ENCODE measurements around the gene GDNF.
"Not testable (repeated sequence)": the region's sequence is repeated elsewhere in the genome, so short reads cannot be mapped to it uniquely, and the experiment has no call there.

GDNF gene

DNA sequence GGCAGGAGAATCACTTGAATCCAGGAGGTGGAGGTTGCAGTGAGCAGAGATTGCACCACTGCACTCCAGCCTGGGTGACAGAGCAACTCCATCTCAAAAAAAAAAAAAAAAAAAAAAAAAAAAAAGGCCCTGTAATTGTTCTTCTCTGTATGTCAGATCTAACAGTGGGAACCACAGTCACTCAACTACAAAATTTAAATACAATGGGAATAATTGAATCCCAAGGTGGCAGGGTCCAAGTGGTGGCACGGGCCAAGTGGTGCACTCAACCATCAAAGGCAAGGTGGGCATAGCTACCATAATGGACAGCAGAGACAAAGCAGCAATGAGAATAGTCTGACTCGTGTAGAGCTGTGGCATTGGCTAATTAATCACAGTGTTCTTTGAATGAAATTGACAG, 44.5 kb downstream of the GDNF start:
- not testable (repeated sequence) for H3K27me3 ChIP-seq (ENCODE audit: control insufficient read depth in 1 of 2, insufficient read depth in 2 of 2, low read length in 2 of 2)

DNA sequence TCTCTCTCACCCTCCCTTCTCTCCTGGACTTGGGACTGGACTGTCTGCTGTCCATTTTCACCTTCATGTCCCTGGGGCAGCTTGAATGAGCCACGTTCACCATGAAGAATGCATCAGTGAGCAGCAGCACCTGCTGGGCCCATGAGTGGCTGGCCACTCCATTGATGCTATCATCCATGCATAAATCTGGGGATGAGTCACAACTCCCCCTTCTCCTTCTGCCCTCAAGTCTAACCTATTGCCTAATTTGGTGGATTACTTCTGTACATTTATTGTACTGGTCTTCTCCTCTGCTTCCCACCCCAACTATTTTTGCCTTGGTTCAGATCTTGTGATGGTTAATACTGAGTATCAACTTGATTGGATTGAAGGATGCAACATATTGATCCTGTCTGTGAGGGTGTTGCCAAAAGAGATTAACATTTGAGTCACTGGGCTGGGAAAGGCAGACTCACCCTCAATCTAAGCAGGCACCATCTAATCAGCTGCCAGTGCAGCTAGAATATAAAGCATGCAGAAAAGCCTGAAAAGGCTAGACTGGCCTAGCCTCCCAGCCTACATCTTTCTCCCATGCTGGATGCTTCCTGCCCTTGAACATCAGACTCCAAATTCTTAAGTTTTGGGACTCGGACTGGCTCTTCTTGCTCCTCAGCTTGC, 46.7 kb downstream of the GDNF start:
- H3K36me3 ChIP-seq (ENCODE audit: insufficient read depth, low read length), result no peaks in the 10 kb centered on the region
- no peak overlapping the region for H3K4me3 ChIP-seq (ENCODE audit: low read depth in 1 of 2, low read length in 2 of 2)
- no peak overlapping the region for H3K9ac ChIP-seq (ENCODE audit: low read length)
- no peak overlapping the region for H3K27ac ChIP-seq (ENCODE audit: low read depth, low read length)
- H3K27me3 ChIP-seq (ENCODE audit: control insufficient read depth in 1 of 2, insufficient read depth in 2 of 2, low read length in 2 of 2), result no peaks in the 10 kb centered on the region
- H3K4me1 ChIP-seq (ENCODE audit: insufficient read depth, low read length), result no peaks in the 10 kb centered on the region
- no peaks in the 10 kb centered on the region for H3K9me3 ChIP-seq (ENCODE audit: low read length)

More for the DNA sequence above, 44.5 kb downstream of the GDNF start:
- H3K36me3 ChIP-seq (ENCODE audit: insufficient read depth, low read length); H3K4me3 ChIP-seq (ENCODE audit: low read depth in 1 of 2, low read length in 2 of 2); H3K4me1 ChIP-seq (ENCODE audit: insufficient read depth, low read length); H3K9ac ChIP-seq (ENCODE audit: low read length); H3K9me3 ChIP-seq (ENCODE audit: low read length); H3K27ac ChIP-seq (ENCODE audit: low read depth, low read length): not testable (repeated sequence)

DNA sequence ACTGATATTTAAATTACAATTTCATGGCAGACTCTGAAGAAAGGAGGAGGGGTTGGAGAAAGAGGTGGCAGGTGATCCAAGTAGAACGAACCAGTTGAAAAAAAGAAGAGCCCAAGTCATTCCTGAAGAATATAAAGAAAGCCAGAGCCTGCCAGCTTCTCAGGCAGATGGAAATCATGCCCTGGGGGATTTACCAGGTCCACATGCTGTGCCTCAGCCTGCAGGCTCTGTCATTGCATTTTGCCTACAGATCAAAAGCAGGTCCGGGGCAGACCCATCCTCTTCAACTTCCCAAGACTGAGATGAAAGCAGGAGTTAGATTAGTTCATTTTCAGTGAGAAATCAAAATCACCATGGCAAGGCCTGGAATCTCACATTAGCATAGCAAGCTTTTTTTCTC, 48.5 kb downstream of the GDNF start:
- no peak overlapping the region for H3K4me3 ChIP-seq (ENCODE audit: low read depth in 1 of 2, low read length in 2 of 2)
- no peaks in the 10 kb centered on the region for H3K27me3 ChIP-seq (ENCODE audit: control insufficient read depth in 1 of 2, insufficient read depth in 2 of 2, low read length in 2 of 2)
- no peaks in the 10 kb centered on the region for H3K4me1 ChIP-seq (ENCODE audit: insufficient read depth, low read length)
- no peaks in the 10 kb centered on the region for H3K36me3 ChIP-seq (ENCODE audit: insufficient read depth, low read length)
- H3K9me3 ChIP-seq (ENCODE audit: low read length), result no peaks in the 10 kb centered on the region
- H3K27ac ChIP-seq (ENCODE audit: low read depth, low read length), result no peak overlapping the region
- H3K9ac ChIP-seq (ENCODE audit: low read length), result no peak overlapping the region

DNA sequence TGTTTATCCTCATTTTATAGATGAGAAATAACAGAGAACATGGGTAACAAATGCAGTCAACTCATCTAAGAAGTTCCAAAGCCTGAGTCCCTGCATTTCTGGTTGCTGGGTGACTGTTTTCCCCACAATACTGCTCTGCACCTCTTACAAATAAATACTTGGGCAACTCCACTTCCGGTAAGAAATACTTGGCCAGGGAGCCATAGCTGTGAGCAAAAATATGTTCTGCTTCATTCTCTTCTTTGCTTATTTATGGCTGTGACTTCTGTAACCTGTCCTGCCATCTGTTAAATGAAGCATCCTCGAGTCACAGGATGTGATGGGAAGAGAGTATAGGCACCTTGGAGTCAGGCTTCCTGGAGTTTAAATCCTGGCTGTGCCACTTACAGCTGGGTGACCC, 49.9 kb downstream of the GDNF start:
- Histone ChIP-seq H3K9ac (ENCODE audit: low read length) (no peak overlapping the region), H3K9me3 (ENCODE audit: low read length) (no peaks in the 10 kb centered on the region)

DNA sequence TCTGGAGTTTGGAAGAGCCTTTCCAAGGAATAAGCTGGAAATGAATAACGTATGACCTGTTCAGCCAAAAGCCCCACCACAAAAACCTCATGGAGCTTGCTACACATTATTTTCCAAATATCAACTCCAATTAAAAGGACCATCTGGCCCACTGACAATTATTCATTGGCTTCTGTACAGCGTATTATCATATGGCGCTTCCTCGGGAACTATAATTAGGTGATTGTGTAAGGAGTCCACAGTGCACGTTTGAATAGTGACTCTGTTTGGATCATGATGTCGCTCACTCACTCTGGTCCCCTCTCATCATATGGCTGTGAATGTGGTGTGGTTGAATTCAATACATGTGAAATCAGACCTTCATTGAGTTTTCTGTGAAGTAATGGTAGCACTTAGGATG, 52.1 kb downstream of the GDNF start:
- Histone ChIP-seq H3K4me1 (ENCODE audit: insufficient read depth, low read length) (no peaks in the 10 kb centered on the region), H3K27me3 (ENCODE audit: control insufficient read depth in 1 of 2, insufficient read depth in 2 of 2, low read length in 2 of 2) (no peaks in the 10 kb centered on the region), H3K9me3 (ENCODE audit: low read length) (no peaks in the 10 kb centered on the region), H3K9ac (ENCODE audit: low read length) (no peak overlapping the region), H3K27ac (ENCODE audit: low read depth, low read length) (no peak overlapping the region), H3K4me3 (ENCODE audit: low read depth in 1 of 2, low read length in 2 of 2) (no peak overlapping the region), H3K36me3 (ENCODE audit: insufficient read depth, low read length) (no peaks in the 10 kb centered on the region)

More for the DNA sequence above, 49.9 kb downstream of the GDNF start:
- Histone ChIP-seq H3K27ac (ENCODE audit: low read depth, low read length) (no peak overlapping the region), H3K4me1 (ENCODE audit: insufficient read depth, low read length) (no peaks in the 10 kb centered on the region), H3K4me3 (ENCODE audit: low read depth in 1 of 2, low read length in 2 of 2) (no peak overlapping the region), H3K36me3 (ENCODE audit: insufficient read depth, low read length) (no peaks in the 10 kb centered on the region), H3K27me3 (ENCODE audit: control insufficient read depth in 1 of 2, insufficient read depth in 2 of 2, low read length in 2 of 2) (no peaks in the 10 kb centered on the region)

DNA sequence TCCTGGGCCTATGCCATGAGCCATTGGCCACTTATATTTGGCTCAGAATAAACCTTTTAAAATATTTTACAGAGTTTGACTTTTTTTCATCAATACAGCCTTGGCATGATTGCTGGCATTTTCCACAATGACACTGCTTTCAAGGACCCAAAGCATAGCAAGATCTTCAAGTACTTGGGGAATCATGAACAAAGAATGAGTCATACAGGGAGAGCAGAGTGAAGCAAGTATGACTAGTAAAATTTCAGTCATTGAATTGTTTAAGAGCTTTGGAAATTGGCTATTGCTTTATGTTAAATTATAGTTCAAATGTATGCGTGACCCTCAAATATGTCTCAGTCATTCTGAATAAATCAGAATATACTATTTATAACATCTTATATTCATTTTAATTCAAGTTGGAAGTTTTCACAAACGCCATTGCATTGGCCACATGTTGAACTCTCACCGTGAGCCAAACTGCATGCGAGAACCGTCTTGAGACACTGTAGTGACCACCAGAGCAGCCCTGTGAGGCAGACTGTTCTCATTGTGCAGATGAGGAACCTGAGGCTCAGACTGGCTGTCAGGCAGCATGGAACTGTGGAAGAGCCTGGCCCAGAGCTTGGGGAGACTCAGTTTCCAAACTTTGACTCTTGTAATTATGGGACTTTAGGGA, 52.9 kb downstream of the GDNF start:
- no peaks in the 10 kb centered on the region for H3K9me3 ChIP-seq (ENCODE audit: low read length)
- no peaks in the 10 kb centered on the region for H3K27me3 ChIP-seq (ENCODE audit: control insufficient read depth in 1 of 2, insufficient read depth in 2 of 2, low read length in 2 of 2)
- H3K4me3 ChIP-seq (ENCODE audit: low read depth in 1 of 2, low read length in 2 of 2), result no peak overlapping the region
- no peak overlapping the region for H3K9ac ChIP-seq (ENCODE audit: low read length)
- no peaks in the 10 kb centered on the region for H3K4me1 ChIP-seq (ENCODE audit: insufficient read depth, low read length)
- H3K36me3 ChIP-seq (ENCODE audit: insufficient read depth, low read length), result no peaks in the 10 kb centered on the region
- H3K27ac ChIP-seq (ENCODE audit: low read depth, low read length), result no peak overlapping the region

DNA sequence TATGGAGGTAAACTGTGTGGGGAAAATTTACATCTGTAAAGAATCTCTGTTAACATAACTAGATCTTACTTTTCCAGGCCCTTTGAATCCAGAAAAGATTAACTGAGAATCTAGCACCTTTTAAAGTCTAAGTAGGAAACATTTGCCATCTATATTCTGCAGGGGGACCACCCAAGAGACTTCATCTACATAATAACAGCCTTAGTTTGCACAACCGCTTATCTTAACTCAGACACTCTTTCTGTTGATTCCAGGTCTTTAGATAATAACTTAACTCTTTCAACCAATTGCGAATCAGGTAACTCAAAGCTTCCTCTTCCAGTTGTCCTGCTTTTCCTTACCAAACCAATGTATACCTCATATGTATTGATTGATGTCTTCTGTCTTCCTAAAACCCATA, 53.4 kb downstream of the GDNF start:
- H3K9me3 ChIP-seq (ENCODE audit: low read length), result no peaks in the 10 kb centered on the region
- H3K4me3 ChIP-seq (ENCODE audit: low read depth in 1 of 2, low read length in 2 of 2), result no peak overlapping the region
- no peak overlapping the region for H3K27ac ChIP-seq (ENCODE audit: low read depth, low read length)
- H3K9ac ChIP-seq (ENCODE audit: low read length), result no peak overlapping the region
- H3K27me3 ChIP-seq (ENCODE audit: control insufficient read depth in 1 of 2, insufficient read depth in 2 of 2, low read length in 2 of 2), result no peaks in the 10 kb centered on the region
- no peaks in the 10 kb centered on the region for H3K4me1 ChIP-seq (ENCODE audit: insufficient read depth, low read length)
- no peaks in the 10 kb centered on the region for H3K36me3 ChIP-seq (ENCODE audit: insufficient read depth, low read length)

DNA sequence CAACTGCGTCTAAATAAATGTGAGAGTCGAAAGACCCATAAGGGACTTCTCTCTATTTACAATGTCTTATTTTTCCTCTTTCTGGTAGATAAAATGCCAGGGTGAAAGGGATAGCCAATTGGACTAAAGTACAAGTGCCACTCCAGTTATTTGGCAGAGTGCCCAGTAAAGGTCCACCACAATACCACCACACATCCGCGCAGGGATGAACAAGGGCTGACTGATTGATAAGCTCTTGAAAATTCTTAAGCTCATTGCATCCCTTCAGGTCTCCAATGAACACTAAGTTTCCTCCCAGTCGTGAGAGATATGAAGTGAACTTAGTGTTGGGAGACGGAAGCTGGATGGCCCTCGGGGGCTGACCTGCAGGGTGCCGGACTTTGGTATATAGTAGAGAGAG, 58.4 kb downstream of the GDNF start:
- not testable (repeated sequence) for H3K9me3 ChIP-seq (ENCODE audit: low read length); H3K9ac ChIP-seq (ENCODE audit: low read length); H3K27ac ChIP-seq (ENCODE audit: low read depth, low read length); H3K27me3 ChIP-seq (ENCODE audit: control insufficient read depth in 1 of 2, insufficient read depth in 2 of 2, low read length in 2 of 2); H3K4me1 ChIP-seq (ENCODE audit: insufficient read depth, low read length); H3K36me3 ChIP-seq (ENCODE audit: insufficient read depth, low read length); H3K4me3 ChIP-seq (ENCODE audit: low read depth in 1 of 2, low read length in 2 of 2)

DNA sequence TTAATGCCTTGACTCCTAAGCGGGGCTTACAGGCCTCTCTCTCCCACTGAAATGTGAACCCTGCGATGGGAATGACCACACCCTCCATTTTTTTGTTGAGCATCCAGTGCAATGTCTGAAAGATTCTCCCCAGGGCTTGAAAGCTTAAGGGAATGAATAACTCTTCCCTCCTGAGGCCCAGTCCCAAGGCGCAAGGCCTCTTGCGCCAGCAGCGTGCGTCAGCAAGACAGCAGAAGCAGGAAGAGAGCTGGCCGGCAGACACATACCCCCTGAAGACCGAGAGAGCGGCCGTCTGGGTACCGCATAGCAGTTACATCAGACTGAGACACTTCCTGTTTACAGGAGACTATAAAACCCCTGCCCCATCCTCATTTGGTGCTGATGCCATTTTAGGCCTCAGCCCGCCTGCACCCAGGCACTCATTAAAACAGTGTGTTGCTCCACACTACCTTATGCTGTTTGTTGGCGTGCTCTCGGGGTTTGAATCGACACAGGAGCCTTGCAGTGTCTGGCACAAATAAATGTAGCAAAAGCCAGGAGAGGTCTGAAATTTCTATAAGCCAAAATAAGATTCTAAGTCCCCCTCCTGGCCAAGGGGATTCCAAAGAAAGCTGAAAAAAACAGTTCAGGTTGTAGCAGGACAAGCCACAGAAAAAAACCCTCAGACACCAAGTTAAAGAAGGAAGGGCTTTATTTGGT, 62.3 kb downstream of the GDNF start:
- peak overlapping the region; percentile 75 for H3K27ac ChIP-seq (ENCODE audit: low read depth, low read length)
- no peaks in the 10 kb centered on the region for H3K9me3 ChIP-seq (ENCODE audit: low read length)
- no peaks in the 10 kb centered on the region for H3K36me3 ChIP-seq (ENCODE audit: insufficient read depth, low read length)

DNA sequence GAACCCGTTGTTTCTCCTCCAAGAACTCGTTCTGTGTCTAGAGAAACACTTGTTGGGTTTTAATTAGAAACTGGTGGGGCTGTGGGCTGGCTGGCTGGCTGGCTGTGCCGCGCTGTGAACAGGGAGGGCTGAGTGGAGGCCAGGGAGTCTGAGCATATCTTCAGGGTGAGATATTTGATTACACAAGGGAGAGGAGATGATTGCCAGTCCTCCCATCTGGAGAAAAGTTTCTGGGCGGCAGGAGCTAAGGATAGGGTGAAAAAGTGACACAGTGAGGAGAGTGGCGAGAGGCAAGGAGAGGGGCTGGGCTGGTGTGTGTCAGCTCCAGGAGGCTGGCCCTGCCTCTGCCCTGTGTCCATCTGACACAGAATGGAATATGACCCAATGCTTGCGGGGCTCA, 63.0 kb downstream of the GDNF start:
- Histone ChIP-seq H3K27me3 (ENCODE audit: control insufficient read depth in 1 of 2, insufficient read depth in 2 of 2, low read length in 2 of 2) (no peaks in the 10 kb centered on the region), H3K4me3 (ENCODE audit: low read depth in 1 of 2, low read length in 2 of 2) (no peak overlapping the region), H3K4me1 (ENCODE audit: insufficient read depth, low read length) (peaks cover 17% of the 10 kb centered on the region), H3K36me3 (ENCODE audit: insufficient read depth, low read length) (no peaks in the 10 kb centered on the region), H3K9ac (ENCODE audit: low read length) (no peak overlapping the region), H3K27ac (ENCODE audit: low read depth, low read length) (peak overlapping the region; percentile 75), H3K9me3 (ENCODE audit: low read length) (no peaks in the 10 kb centered on the region)

More for the DNA sequence above, 62.3 kb downstream of the GDNF start:
- H3K27me3 ChIP-seq (ENCODE audit: control insufficient read depth in 1 of 2, insufficient read depth in 2 of 2, low read length in 2 of 2), result no peaks in the 10 kb centered on the region
- H3K4me1 ChIP-seq (ENCODE audit: insufficient read depth, low read length), result peaks cover 12% of the 10 kb centered on the region
- H3K9ac ChIP-seq (ENCODE audit: low read length), result no peak overlapping the region
- H3K4me3 ChIP-seq (ENCODE audit: low read depth in 1 of 2, low read length in 2 of 2), result no peak overlapping the region

DNA sequence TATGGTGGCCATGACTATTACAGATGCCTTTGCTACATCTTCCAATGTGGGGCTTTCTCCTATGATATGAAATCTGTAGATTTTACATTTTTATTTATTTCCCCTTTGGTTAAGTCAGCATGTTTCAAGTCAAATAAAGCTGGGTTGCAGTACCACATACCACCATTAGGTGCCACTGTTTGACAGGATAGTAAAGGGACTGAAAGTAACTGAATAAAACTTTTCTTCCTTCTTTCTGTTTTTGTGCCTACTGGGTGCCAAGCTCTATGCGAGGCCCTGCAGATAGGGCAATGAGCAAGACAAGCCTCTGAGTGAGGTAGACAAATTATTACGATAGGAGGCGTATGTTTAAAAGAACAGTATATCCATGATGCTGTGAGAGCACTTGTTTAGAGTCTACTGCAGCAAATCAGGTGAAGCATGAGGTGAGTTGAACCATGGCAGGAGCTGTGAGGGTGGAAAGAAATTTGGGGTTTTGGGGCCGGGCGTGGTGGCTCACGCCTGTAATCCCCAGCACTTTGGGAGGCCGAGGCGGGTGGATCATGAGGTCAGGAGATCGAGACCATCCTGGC, 64.8 kb downstream of the GDNF start:
- peaks cover 35% of the 10 kb centered on the region for H3K4me1 ChIP-seq (ENCODE audit: insufficient read depth, low read length)

More for the DNA sequence above, 64.8 kb downstream of the GDNF start:
- Histone ChIP-seq H3K4me3 (ENCODE audit: low read depth in 1 of 2, low read length in 2 of 2) (no peak overlapping the region), H3K9ac (ENCODE audit: low read length) (no peak overlapping the region), H3K36me3 (ENCODE audit: insufficient read depth, low read length) (no peaks in the 10 kb centered on the region), H3K27ac (ENCODE audit: low read depth, low read length) (no peak overlapping the region), H3K27me3 (ENCODE audit: control insufficient read depth in 1 of 2, insufficient read depth in 2 of 2, low read length in 2 of 2) (no peaks in the 10 kb centered on the region), H3K9me3 (ENCODE audit: low read length) (no peaks in the 10 kb centered on the region)

All from muscle layer of colon (tissue), 2 donors.